ENCODE measurements around the gene SLC9A7.

The SLC9A7 gene

GRCh38 chrX:46758956-46759644, at the start of gene SLC9A7 (continued):
- no peak for TF ChIP-seq ZNF19 (tag by site-specific recombination; IDR thresholded peaks at IDR 0.05; ENCODE audit: low read depth)
- TF ChIP-seq SP2 (tag by site-specific recombination; IDR thresholded peaks at IDR 0.05) = no peak
- no peak for TF ChIP-seq ZNF184 (tag by site-specific recombination; IDR thresholded peaks at IDR 0.05)
- TF ChIP-seq, protein P1, sequence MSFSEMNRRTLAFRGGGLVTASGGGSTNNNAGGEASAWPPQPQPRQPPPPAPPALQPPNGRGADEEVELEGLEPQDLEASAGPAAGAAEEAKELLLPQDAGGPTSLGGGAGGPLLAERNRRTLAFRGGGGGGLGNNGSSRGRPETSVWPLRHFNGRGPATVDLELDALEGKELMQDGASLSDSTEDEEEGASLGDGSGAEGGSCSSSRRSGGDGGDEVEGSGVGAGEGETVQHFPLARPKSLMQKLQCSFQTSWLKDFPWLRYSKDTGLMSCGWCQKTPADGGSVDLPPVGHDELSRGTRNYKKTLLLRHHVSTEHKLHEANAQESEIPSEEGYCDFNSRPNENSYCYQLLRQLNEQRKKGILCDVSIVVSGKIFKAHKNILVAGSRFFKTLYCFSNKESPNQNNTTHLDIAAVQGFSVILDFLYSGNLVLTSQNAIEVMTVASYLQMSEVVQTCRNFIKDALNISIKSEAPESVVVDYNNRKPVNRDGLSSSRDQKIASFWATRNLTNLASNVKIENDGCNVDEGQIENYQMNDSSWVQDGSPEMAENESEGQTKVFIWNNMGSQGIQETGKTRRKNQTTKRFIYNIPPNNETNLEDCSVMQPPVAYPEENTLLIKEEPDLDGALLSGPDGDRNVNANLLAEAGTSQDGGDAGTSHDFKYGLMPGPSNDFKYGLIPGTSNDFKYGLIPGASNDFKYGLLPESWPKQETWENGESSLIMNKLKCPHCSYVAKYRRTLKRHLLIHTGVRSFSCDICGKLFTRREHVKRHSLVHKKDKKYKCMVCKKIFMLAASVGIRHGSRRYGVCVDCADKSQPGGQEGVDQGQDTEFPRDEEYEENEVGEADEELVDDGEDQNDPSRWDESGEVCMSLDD (tag by site-specific recombination; IDR thresholded peaks at IDR 0.05) = no peak
- TF ChIP-seq ZNF791 (tag by site-specific recombination; IDR thresholded peaks at IDR 0.05) = no peak
- no peak for TF ChIP-seq ZNF664 (tag by site-specific recombination; IDR thresholded peaks at IDR 0.05)
- no peak for TF ChIP-seq KLF9 (tag by site-specific recombination; IDR thresholded peaks at IDR 0.05; ENCODE audit: low read depth)
- TF ChIP-seq TCF7L2 (IDR thresholded peaks at IDR 0.05; ENCODE audit: borderline replicate concordance, low read depth, low read length) = no peak
- TF ChIP-seq KLF16 (tag by site-specific recombination; IDR thresholded peaks at IDR 0.05) = no peak
- no peak for TF ChIP-seq PRDM2 (tag by site-specific recombination; IDR thresholded peaks at IDR 0.05; ENCODE audit: borderline replicate concordance)
- no peak for TF ChIP-seq HIC1 (tag by site-specific recombination; IDR thresholded peaks at IDR 0.05)
- no peak for TF ChIP-seq ZNF16 (tag by site-specific recombination; IDR thresholded peaks at IDR 0.05; ENCODE audit: low read depth)
- TF ChIP-seq ZNF580 (tag by site-specific recombination; IDR thresholded peaks at IDR 0.05) = no peak
- TF ChIP-seq BCL11A (tag by site-specific recombination; IDR thresholded peaks at IDR 0.05; ENCODE audit: low read depth) = peak; percentile 30; the same call in 1 of the 2 replicates
- 0 out of 2 replicates have a peak, but pooled peaks have one; percentile 6 for TF ChIP-seq KLF1 (tag by site-specific recombination; IDR thresholded peaks at IDR 0.05)
- TF ChIP-seq, protein P2, sequence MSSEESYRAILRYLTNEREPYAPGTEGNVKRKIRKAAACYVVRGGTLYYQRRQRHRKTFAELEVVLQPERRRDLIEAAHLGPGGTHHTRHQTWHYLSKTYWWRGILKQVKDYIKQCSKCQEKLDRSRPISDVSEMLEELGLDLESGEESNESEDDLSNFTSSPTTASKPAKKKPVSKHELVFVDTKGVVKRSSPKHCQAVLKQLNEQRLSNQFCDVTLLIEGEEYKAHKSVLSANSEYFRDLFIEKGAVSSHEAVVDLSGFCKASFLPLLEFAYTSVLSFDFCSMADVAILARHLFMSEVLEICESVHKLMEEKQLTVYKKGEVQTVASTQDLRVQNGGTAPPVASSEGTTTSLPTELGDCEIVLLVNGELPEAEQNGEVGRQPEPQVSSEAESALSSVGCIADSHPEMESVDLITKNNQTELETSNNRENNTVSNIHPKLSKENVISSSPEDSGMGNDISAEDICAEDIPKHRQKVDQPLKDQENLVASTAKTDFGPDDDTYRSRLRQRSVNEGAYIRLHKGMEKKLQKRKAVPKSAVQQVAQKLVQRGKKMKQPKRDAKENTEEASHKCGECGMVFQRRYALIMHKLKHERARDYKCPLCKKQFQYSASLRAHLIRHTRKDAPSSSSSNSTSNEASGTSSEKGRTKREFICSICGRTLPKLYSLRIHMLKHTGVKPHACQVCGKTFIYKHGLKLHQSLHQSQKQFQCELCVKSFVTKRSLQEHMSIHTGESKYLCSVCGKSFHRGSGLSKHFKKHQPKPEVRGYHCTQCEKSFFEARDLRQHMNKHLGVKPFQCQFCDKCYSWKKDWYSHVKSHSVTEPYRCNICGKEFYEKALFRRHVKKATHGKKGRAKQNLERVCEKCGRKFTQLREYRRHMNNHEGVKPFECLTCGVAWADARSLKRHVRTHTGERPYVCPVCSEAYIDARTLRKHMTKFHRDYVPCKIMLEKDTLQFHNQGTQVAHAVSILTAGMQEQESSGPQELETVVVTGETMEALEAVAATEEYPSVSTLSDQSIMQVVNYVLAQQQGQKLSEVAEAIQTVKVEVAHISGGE (tag by site-specific recombination; conservative IDR thresholded peaks at IDR 0.05; ENCODE audit: low read depth) = no peak
- no peak for TF ChIP-seq ZNF239 (tag by site-specific recombination; IDR thresholded peaks at IDR 0.05)
- no peak for TF ChIP-seq ZNF621 (tag by site-specific recombination; IDR thresholded peaks at IDR 0.05)
- TF ChIP-seq, protein P3, sequence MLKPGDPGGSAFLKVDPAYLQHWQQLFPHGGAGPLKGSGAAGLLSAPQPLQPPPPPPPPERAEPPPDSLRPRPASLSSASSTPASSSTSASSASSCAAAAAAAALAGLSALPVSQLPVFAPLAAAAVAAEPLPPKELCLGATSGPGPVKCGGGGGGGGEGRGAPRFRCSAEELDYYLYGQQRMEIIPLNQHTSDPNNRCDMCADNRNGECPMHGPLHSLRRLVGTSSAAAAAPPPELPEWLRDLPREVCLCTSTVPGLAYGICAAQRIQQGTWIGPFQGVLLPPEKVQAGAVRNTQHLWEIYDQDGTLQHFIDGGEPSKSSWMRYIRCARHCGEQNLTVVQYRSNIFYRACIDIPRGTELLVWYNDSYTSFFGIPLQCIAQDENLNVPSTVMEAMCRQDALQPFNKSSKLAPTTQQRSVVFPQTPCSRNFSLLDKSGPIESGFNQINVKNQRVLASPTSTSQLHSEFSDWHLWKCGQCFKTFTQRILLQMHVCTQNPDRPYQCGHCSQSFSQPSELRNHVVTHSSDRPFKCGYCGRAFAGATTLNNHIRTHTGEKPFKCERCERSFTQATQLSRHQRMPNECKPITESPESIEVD (tag by site-specific recombination; IDR thresholded peaks at IDR 0.05) = no peak
- peak; percentile 53; the same call in 1 of the 2 replicates for TF ChIP-seq SP7 (tag by site-specific recombination; IDR thresholded peaks at IDR 0.05)
- TF ChIP-seq, protein P4, sequence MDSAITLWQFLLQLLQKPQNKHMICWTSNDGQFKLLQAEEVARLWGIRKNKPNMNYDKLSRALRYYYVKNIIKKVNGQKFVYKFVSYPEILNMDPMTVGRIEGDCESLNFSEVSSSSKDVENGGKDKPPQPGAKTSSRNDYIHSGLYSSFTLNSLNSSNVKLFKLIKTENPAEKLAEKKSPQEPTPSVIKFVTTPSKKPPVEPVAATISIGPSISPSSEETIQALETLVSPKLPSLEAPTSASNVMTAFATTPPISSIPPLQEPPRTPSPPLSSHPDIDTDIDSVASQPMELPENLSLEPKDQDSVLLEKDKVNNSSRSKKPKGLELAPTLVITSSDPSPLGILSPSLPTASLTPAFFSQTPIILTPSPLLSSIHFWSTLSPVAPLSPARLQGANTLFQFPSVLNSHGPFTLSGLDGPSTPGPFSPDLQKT (IDR thresholded peaks at IDR 0.05; ENCODE audit: borderline replicate concordance, low read depth, low read length) = no peak
- no peak for TF ChIP-seq GFI1B (tag by site-specific recombination; IDR thresholded peaks at IDR 0.05)
